Astrocyte (in vitro differentiated cells and primary cell): ENCODE measurements around the gene PRIM2.

Source experiments
- CTCF ChIP-seq: IDR thresholded peaks from 2 replicates; pipeline ENCODE4 v1.5.1; 2011; ENCODE audit warnings: low read depth, mild to moderate bottlenecking, inconsistent platforms, low read length, moderate library complexity; ENCODE audit not compliant: insufficient read depth
- EZH2 ChIP-seq: IDR thresholded peaks from 2 replicates; pipeline ENCODE4 v1.6.1; 2012; ENCODE audit warnings: mild to moderate bottlenecking, low read length, inconsistent platforms; ENCODE audit not compliant: insufficient read depth

- TF ChIP-seq CTCF (no peak), EZH2 (no peak)
These were observed 6.6 kb upstream of the PRIM2 start for GRCh38 chr6:57310817-57311157.
